ENCODE measurements around the gene PRDX5.

DNA sequence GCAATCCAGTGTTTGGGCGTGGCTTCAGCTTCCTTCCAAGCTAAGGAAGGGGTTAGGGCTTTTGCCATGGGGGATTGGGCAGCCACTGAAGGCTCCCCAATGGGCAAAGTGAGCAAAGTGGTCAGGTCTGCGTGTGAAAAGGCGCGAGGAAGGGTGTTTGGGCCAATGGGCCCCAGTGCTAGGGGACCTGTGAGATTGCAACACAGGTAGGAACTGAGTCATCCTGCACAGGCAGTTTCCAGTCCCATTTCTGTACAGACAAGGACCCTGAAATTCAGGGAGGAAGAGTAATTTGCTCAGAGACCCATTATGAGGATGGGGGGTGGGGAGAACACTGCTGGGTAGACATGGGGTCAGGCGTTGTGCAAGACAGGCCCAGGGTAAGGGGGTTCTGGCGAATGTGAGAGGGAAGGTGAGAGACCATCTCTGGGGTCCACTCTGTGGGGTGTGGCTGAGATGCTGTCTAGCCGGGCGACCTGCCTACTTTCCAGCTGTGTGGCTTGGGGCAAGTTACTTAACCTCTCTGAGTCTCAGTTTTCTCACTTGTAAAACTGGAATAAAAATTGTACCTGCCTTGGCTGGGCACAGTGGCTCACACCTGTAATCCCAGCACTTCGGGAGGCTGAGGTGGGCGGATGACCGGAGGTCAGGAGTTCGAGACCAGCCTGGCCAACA is 29.4 kb downstream of the PRDX5 start:
- TF ChIP-seq, protein P1, sequence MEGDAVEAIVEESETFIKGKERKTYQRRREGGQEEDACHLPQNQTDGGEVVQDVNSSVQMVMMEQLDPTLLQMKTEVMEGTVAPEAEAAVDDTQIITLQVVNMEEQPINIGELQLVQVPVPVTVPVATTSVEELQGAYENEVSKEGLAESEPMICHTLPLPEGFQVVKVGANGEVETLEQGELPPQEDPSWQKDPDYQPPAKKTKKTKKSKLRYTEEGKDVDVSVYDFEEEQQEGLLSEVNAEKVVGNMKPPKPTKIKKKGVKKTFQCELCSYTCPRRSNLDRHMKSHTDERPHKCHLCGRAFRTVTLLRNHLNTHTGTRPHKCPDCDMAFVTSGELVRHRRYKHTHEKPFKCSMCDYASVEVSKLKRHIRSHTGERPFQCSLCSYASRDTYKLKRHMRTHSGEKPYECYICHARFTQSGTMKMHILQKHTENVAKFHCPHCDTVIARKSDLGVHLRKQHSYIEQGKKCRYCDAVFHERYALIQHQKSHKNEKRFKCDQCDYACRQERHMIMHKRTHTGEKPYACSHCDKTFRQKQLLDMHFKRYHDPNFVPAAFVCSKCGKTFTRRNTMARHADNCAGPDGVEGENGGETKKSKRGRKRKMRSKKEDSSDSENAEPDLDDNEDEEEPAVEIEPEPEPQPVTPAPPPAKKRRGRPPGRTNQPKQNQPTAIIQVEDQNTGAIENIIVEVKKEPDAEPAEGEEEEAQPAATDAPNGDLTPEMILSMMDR (IDR thresholded peaks at IDR 0.05) = no peak
- no peak for TF ChIP-seq EP300 (IDR thresholded peaks at IDR 0.05; ENCODE audit: low read depth)
- no peak for TF ChIP-seq POLR2A (IDR thresholded peaks at IDR 0.05)
- TF ChIP-seq POLR2AphosphoS5 (IDR thresholded peaks at IDR 0.05) = no peak

Data from transverse colon (tissue), 4 donors.